ENCODE data around the gene NDUFV1. TPM values are rescaled to one million over a fixed set of nuclear protein-coding genes. Genes with fewer than 3 reads are reported as not detected.

Gene NDUFV1
- total and polyA plus RNA-seq, 2 donors (not counting 1 experiment from before 2014, with no cell fraction given) = 238 to 315 TPM

GRCh38 chr11:67645521-67646461 lies 39.1 kb downstream of the NDUFV1 start:
- TF ChIP-seq CTCF (IDR thresholded peaks at IDR 0.05) = no peak
- TF ChIP-seq EZH2 (IDR thresholded peaks at IDR 0.05; ENCODE audit: borderline replicate concordance, insufficient read depth, low read depth, low read length, poor library complexity, severe bottlenecking) = no peak
- peaks cover 66 to 69% of the 10 kb centered on the region in 2 donors for H3K4me1 ChIP-seq (ENCODE audit: control insufficient read depth in 2 of 2, insufficient read depth in 2 of 2, low read length in 2 of 2)
- peak overlapping the region in 1 of 5 experiments; percentile 17 for H3K4me3 ChIP-seq (ENCODE audit: control extremely low read depth in 1 of 5, extremely low read depth in 1 of 5, insufficient read depth in 1 of 5, low read depth in 2 of 5, low read length in 4 of 5)
- no peak for ATAC-seq (ENCODE audit: low read depth)
- H4K20me1 ChIP-seq (ENCODE audit: control insufficient read depth, insufficient read depth, low read length, poor library complexity, severe bottlenecking) = no peaks in the 10 kb centered on the region
- peaks cover 60% of the 10 kb centered on the region for H3K4me1 Mint-ChIP-seq
- no peaks in the 10 kb centered on the region for H3K9me3 Mint-ChIP-seq (ENCODE audit: insufficient read depth)
- H3K4me3 Mint-ChIP-seq = peak overlapping the region; percentile 68
- no peak overlapping the region for H2AFZ ChIP-seq (ENCODE audit: insufficient read depth, low read depth, low read length, poor library complexity, severe bottlenecking)
- no peaks in the 10 kb centered on the region for H3K36me3 ChIP-seq (replicated peaks in 1 of 2; ENCODE audit: control extremely low read depth in 1 of 2, control insufficient read depth in 1 of 2, extremely low read depth in 1 of 2, insufficient read depth in 2 of 2, low read length in 1 of 2)
- DNase-seq = peak; percentile 43
- WGBS (ENCODE audit: insufficient coverage) = 62% methylated on average over 19 of the region's 24 CpGs
- ChIA-PET POLR2A (interaction anchor here (0.7 to 1.3 kb wide), 3 partner anchors 16 to 157 kb away, joined by 3 to 17 read pairs (median 4); partner anchors contain the start of gene NUDT8), CTCF (interaction anchor here (1.0 to 9.2 kb wide), 8 partner anchors 9 to 300 kb away, joined by 3 to 149 read pairs (median 9); partner anchors contain the start of gene NUDT8)
- H3K4me2 ChIP-seq (replicated peaks; ENCODE audit: low read depth, low read length, poor library complexity, severe bottlenecking) = peak overlapping the region; percentile 79
- H3K27ac ChIP-seq (ENCODE audit: low read length in 2 of 2) = no peak overlapping the region
- intact Hi-C loops (cut with micrococcal nuclease) = loop anchor here (5.0 kb wide), 1 partner anchor 33 kb away; no protein-coding TSS in a partner anchor
- H3K79me2 ChIP-seq (ENCODE audit: control insufficient read depth, insufficient read depth, low read length) = no peaks in the 10 kb centered on the region
- no peaks in the 10 kb centered on the region for H3K27me3 Mint-ChIP-seq
- peaks cover 0 to 6% (median 0%) of the 10 kb centered on the region in 4 experiments for H3K27me3 ChIP-seq (replicated peaks in 1 of 4; ENCODE audit: control extremely low read depth in 1 of 4, control insufficient read depth in 3 of 4, insufficient read depth in 4 of 4, low read length in 3 of 4)
- peak overlapping the region; percentile 74 for H3K27ac Mint-ChIP-seq
- peak overlapping the region; percentile 27 for H3K9ac ChIP-seq (ENCODE audit: low read length)
- H3K9me3 ChIP-seq (ENCODE audit: control extremely low read depth in 1 of 3, control insufficient read depth in 2 of 3, insufficient read depth in 1 of 3, low read length in 2 of 3) = peaks cover 0 to 38% (median 5%) of the 10 kb centered on the region in 3 donors
